HEK293 (cell line): ENCODE data around the gene LRRC49.

Experiments
- BCL6B ChIP-seq: fragments of 450-650 bp; formaldehyde crosslinking; IDR thresholded peaks from 2 replicates; pipeline ENCODE4 v1.5.1; 2017; ENCODE audit warnings: missing biosample characterization, missing genetic modification characterization
- EGR2 ChIP-seq: fragments of 450-650 bp; formaldehyde crosslinking; IDR thresholded peaks from 2 replicates; pipeline ENCODE4 v1.5.1; 2016; ENCODE audit warnings: low read depth, missing biosample characterization, missing genetic modification characterization
- KLF10 ChIP-seq: fragments of 450-650 bp; IDR thresholded peaks from 2 replicates; pipeline ENCODE4 v1.5.1; 2018; ENCODE audit warnings: missing biosample characterization, mild to moderate bottlenecking, missing genetic modification characterization
- PRDM1 ChIP-seq: fragments of 450-650 bp; formaldehyde crosslinking; IDR thresholded peaks from 2 replicates; pipeline ENCODE4; 2016; ENCODE audit warnings: missing biosample characterization, missing genetic modification characterization
- SP3 ChIP-seq: fragments of 450-650 bp; formaldehyde crosslinking; IDR thresholded peaks from 2 replicates; pipeline ENCODE4 v1.5.1; 2016; ENCODE audit warnings: missing biosample characterization, missing genetic modification characterization
- ZBTB10 ChIP-seq: fragments of 450-650 bp; formaldehyde crosslinking; IDR thresholded peaks from 2 replicates; pipeline ENCODE4 v1.5.1; 2016; ENCODE audit warnings: missing biosample characterization, missing genetic modification characterization
- ZFP37 ChIP-seq: fragments of 450-650 bp; formaldehyde crosslinking; IDR thresholded peaks from 2 replicates; pipeline ENCODE4 v1.5.1; 2016; ENCODE audit warnings: missing biosample characterization, missing genetic modification characterization
- ZNF148 ChIP-seq: fragments of 450-650 bp; formaldehyde crosslinking; IDR thresholded peaks from 2 replicates; pipeline ENCODE4 v1.5.0; 2017; ENCODE audit warnings: missing biosample characterization, missing genetic modification characterization, borderline replicate concordance
- ZNF157 ChIP-seq: fragments of 450-650 bp; formaldehyde crosslinking; IDR thresholded peaks from 2 replicates; pipeline ENCODE4 v1.5.1; 2016; ENCODE audit warnings: missing biosample characterization, missing genetic modification characterization
- ZNF24 ChIP-seq: fragments of 450-650 bp; formaldehyde crosslinking; IDR thresholded peaks from 2 replicates; pipeline ENCODE4 v1.5.1; 2016; ENCODE audit warnings: missing biosample characterization, missing genetic modification characterization
- ZNF248 ChIP-seq: fragments of 450-650 bp; formaldehyde crosslinking; IDR thresholded peaks from 2 replicates; pipeline ENCODE4 v1.5.1; 2017; ENCODE audit warnings: missing biosample characterization, missing genetic modification characterization
- ZNF266 ChIP-seq: fragments of 450-650 bp; formaldehyde crosslinking; IDR thresholded peaks from 2 replicates; pipeline ENCODE4 v1.5.1; 2016; ENCODE audit warnings: missing biosample characterization, missing genetic modification characterization, low read depth
- ZNF274 ChIP-seq, 2 experiments: fragments of 200-500 bp in 1 of 2; fragments of 450-650 bp in 1 of 2; sonication (Bioruptor generic) in 1 of 2; formaldehyde crosslinking in 1 of 2; IDR thresholded peaks; 2 replicates each; pipeline versions ENCODE4 v1.5.1 to v1.6.1; 2014 to 2016; ENCODE audit warnings: borderline replicate concordance in 1 of 2, inconsistent platforms in 1 of 2, low read length in 1 of 2, missing biosample characterization in 1 of 2, missing genetic modification characterization in 1 of 2
- ZNF302 ChIP-seq: fragments of 450-650 bp; formaldehyde crosslinking; IDR thresholded peaks from 2 replicates; pipeline ENCODE4 v1.5.1; 2016; ENCODE audit warnings: missing biosample characterization, missing genetic modification characterization, low read depth
- ZNF354C ChIP-seq: fragments of 450-650 bp; formaldehyde crosslinking; IDR thresholded peaks from 2 replicates; pipeline ENCODE4 v1.5.1; 2016; ENCODE audit warnings: missing biosample characterization, missing genetic modification characterization, low read depth, borderline replicate concordance
- ZNF37A ChIP-seq: fragments of 450-650 bp; IDR thresholded peaks from 2 replicates; pipeline ENCODE4 v1.5.1; 2018; ENCODE audit warnings: missing biosample characterization, missing genetic modification characterization
- ZNF48 ChIP-seq: fragments of 450-650 bp; formaldehyde crosslinking; IDR thresholded peaks from 2 replicates; pipeline ENCODE4 v1.5.1; 2016; ENCODE audit warnings: missing biosample characterization, missing genetic modification characterization
- ZNF544 ChIP-seq: fragments of 450-650 bp; formaldehyde crosslinking; IDR thresholded peaks from 2 replicates; pipeline ENCODE4 v1.5.0; 2017; ENCODE audit warnings: missing biosample characterization, missing genetic modification characterization
- ZNF629 ChIP-seq: fragments of 450-650 bp; formaldehyde crosslinking; IDR thresholded peaks from 2 replicates; pipeline ENCODE4 v1.5.1; 2017; ENCODE audit warnings: missing biosample characterization, missing genetic modification characterization
- ZNF76 ChIP-seq: fragments of 450-650 bp; formaldehyde crosslinking; IDR thresholded peaks from 2 replicates; pipeline ENCODE4; 2016; ENCODE audit warnings: low read depth, missing biosample characterization, missing genetic modification characterization, borderline replicate concordance
- ZSCAN23 ChIP-seq: fragments of 450-650 bp; formaldehyde crosslinking; IDR thresholded peaks from 2 replicates; pipeline ENCODE4 v1.5.1; 2016; ENCODE audit warnings: missing biosample characterization, missing genetic modification characterization
- ZSCAN5A ChIP-seq: fragments of 450-650 bp; formaldehyde crosslinking; IDR thresholded peaks from 2 replicates; pipeline ENCODE4 v1.5.1; 2016; ENCODE audit warnings: missing biosample characterization, missing genetic modification characterization
- TF ChIP-seq, protein P1 (sequence below): fragments of 450-650 bp; formaldehyde crosslinking; IDR thresholded peaks from 2 replicates; pipeline ENCODE4 v1.5.1; 2016; ENCODE audit warnings: missing biosample characterization, missing genetic modification characterization
- TF ChIP-seq, protein P2 (sequence below): fragments of 450-650 bp; formaldehyde crosslinking; IDR thresholded peaks from 2 replicates; pipeline ENCODE4 v1.5.1; 2017; ENCODE audit warnings: missing biosample characterization, mild to moderate bottlenecking, missing genetic modification characterization, moderate library complexity
- TF ChIP-seq, protein P3 (sequence below): fragments of 450-650 bp; formaldehyde crosslinking; IDR thresholded peaks from 2 replicates; pipeline ENCODE4 v1.5.1; 2017; ENCODE audit warnings: missing biosample characterization, missing genetic modification characterization

Gene LRRC49

GRCh38 chr15:70892002-70892911, at the start of gene LRRC49, which contains the start of gene THAP10 (continued):
- TF ChIP-seq, protein P1, sequence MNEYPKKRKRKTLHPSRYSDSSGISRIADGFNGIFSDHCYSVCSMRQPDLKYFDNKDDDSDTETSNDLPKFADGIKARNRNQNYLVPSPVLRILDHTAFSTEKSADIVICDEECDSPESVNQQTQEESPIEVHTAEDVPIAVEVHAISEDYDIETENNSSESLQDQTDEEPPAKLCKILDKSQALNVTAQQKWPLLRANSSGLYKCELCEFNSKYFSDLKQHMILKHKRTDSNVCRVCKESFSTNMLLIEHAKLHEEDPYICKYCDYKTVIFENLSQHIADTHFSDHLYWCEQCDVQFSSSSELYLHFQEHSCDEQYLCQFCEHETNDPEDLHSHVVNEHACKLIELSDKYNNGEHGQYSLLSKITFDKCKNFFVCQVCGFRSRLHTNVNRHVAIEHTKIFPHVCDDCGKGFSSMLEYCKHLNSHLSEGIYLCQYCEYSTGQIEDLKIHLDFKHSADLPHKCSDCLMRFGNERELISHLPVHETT (tag by site-specific recombination) = peak; percentile 81; the same call in 1 of the 2 replicates
- TF ChIP-seq ZNF248 (no peak), ZNF148 (tag by site-specific recombination) (no peak), ZNF37A (tag by site-specific recombination) (no peak), ZNF302 (tag by site-specific recombination) (no peak), ZNF274 (IDR thresholded peaks at IDR 0.05; ENCODE audit: low read length) (no peak), ZNF274 (tag by site-specific recombination; IDR thresholded peaks at IDR 0.05; ENCODE audit: borderline replicate concordance) (no peak), ZNF266 (tag by site-specific recombination) (no peak), ZNF157 (no peak), EGR2 (tag by site-specific recombination) (no peak; the same call in 1 of the 2 replicates), ZNF629 (peak; percentile 92), ZBTB10 (peak; percentile 96), KLF10 (tag by site-specific recombination) (peak; percentile 70; the same call in 1 of the 2 replicates), SP3 (peak; percentile 83), ZNF354C (tag by site-specific recombination) (no peak), ZSCAN5A (tag by site-specific recombination) (peak; percentile 97), ZFP37 (peak; percentile 98), PRDM1 (tag by site-specific recombination) (no peak), ZNF544 (tag by site-specific recombination) (no peak), ZNF24 (tag by site-specific recombination) (peak; percentile 91), BCL6B (tag by site-specific recombination) (no peak), ZNF48 (no peak), ZNF76 (tag by site-specific recombination) (peak; percentile 73), ZSCAN23 (tag by site-specific recombination) (peak; percentile 66; the same call in 1 of the 2 replicates)
- TF ChIP-seq, protein P2, sequence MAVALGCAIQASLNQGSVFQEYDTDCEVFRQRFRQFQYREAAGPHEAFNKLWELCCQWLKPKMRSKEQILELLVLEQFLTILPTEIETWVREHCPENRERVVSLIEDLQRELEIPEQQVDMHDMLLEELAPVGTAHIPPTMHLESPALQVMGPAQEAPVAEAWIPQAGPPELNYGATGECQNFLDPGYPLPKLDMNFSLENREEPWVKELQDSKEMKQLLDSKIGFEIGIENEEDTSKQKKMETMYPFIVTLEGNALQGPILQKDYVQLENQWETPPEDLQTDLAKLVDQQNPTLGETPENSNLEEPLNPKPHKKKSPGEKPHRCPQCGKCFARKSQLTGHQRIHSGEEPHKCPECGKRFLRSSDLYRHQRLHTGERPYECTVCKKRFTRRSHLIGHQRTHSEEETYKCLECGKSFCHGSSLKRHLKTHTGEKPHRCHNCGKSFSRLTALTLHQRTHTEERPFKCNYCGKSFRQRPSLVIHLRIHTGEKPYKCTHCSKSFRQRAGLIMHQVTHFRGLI = peak; percentile 61; the same call in 1 of the 2 replicates
- TF ChIP-seq, protein P3, sequence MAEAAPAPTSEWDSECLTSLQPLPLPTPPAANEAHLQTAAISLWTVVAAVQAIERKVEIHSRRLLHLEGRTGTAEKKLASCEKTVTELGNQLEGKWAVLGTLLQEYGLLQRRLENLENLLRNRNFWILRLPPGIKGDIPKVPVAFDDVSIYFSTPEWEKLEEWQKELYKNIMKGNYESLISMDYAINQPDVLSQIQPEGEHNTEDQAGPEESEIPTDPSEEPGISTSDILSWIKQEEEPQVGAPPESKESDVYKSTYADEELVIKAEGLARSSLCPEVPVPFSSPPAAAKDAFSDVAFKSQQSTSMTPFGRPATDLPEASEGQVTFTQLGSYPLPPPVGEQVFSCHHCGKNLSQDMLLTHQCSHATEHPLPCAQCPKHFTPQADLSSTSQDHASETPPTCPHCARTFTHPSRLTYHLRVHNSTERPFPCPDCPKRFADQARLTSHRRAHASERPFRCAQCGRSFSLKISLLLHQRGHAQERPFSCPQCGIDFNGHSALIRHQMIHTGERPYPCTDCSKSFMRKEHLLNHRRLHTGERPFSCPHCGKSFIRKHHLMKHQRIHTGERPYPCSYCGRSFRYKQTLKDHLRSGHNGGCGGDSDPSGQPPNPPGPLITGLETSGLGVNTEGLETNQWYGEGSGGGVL (tag by site-specific recombination) = peak; percentile 11
